Measurements from ENCODE around the gene CLTCL1.
A peak's percentile ranks its signal among the peaks of the same experiment; 100 is the strongest.
"Not testable (repeated sequence)": the region's sequence is repeated elsewhere in the genome, so short reads cannot be mapped to it uniquely, and the experiment has no call there.

CLTCL1 gene

GRCh38 chr22:19218541-19219233, 72.8 kb downstream of the CLTCL1 start:
- no peak for DNase-seq (ENCODE audit: low spot score)

DNA sequence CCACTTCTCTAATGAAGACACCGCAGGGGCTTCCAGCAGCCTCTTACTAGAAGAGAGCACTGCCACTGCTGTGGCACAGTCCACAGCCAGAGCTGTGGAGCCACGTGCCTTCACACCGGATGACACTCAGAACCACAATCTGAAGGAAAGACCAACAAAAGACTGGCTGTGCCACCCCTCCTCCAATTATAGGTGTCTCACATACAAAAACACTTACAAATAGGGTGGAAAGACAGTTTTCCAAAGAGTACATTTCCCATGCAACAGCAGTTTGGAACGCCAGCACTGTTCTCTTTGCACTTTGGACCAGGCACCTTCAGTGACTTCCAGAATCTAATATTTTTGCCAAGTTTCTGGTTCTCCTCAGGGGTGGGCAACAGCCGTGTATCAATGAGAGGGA, 74.9 kb downstream of the CLTCL1 start:
- no peak for DNase-seq (ENCODE audit: low spot score)

DNA sequence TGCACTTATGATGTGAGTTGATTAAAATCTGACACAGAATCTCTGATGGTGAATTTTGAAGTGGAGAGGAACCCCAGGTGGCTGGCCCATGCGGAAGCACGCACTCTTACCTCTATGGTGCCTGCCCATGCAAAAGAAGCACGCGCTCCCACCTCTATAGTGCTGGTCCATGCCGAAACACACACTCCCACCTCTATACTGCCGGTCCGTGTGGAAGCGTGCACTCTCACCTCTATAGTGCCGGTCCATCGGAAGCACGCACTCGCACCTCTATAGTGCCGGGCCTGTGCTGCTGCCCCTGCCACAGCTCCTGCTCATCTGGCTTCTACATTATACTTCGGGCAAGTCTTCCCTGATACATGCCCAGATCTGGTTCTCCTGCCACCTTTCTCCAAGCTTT, 76.2 kb downstream of the CLTCL1 start:
- DNase-seq (ENCODE audit: low spot score), result no peak

GRCh38 chr22:19214078-19214473, 77.4 kb downstream of the CLTCL1 start:
- DNase-seq (ENCODE audit: low spot score), result no peak

GRCh38 chr22:19213442-19214077, 78.0 kb downstream of the CLTCL1 start:
- no peak for DNase-seq (ENCODE audit: low spot score)

DNA sequence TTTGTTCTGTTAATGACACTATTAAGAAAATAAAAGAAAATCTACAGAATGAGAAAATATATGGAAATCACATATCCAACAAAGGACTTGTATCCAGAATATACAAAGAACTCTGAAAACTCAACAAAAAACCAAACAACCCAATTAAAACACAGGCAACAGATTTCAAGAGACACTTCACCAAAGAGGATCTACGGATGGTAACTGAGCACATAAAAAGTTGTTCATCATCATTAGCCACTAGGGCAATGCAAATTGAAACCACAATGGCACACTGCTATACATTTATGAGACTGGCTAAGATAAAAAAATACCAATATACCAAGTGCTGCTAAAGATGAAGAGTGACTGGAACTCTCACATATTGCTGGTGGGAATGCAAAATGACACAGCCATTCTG, 78.5 kb downstream of the CLTCL1 start:
- DNase-seq (ENCODE audit: low spot score), result no peak

DNA sequence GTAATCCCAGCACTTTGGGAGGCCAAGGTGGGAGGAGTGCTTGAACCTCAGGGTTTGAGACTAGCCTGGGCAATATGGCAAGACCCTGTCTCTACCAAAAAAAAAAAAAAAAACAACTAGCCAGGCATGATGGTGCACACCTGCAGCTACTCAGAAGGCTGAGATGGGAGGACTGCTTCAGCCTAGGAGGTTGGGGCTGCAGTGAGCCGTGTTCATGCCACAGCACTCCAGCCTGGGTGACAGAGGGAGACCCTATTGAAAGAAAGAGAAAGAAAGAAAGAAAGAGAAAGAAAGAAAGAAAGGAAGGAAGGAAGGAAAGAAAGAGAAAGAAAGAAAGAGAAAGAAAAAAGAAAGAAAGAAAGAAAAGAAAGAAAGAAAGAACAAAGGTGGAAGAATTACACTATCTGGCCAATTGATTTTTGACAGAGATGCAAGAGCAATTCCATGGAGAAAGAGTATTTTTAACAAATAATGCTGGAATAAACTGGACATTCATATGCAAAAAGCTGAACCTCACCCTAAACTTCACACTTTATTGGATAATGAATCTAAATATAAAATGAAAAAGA, 79.1 kb downstream of the CLTCL1 start:
- DNase-seq (ENCODE audit: low spot score), result no peak

- DNase-seq (ENCODE audit: low spot score), result no peak
Observed at GRCh38 chr22:19210188-19210587, 81.3 kb downstream of the CLTCL1 start.

DNA sequence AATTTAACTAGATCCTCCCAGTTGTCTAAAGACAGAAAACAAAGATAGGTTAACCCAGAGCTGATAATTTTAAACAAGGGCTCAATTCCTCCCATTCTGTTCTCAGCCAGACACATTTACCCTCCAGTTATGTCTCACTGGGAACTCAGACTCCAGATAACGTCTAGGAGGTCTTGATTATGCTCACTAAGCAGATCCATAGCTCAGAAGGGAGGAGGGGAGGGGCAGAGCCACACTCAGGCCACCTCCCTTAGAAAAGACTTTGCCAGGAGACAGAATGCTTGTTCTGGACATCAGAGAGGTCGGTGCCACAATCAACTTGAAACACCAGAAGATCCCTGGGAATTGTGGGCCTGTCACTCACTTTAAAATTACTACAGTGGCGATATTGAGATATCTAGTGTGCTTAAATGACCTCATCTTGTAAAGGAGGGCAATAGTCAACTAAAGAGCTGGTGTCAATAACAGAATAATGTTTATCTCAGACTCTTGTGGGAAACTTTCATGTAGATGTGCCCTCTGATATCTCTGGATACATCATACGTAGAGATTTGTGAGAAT, 83.2 kb downstream of the CLTCL1 start:
- no peak for DNase-seq (ENCODE audit: low spot score)

- DNase-seq (ENCODE audit: low spot score), result no peak
Observed at GRCh38 chr22:19207884-19208283, 83.6 kb downstream of the CLTCL1 start.

DNA sequence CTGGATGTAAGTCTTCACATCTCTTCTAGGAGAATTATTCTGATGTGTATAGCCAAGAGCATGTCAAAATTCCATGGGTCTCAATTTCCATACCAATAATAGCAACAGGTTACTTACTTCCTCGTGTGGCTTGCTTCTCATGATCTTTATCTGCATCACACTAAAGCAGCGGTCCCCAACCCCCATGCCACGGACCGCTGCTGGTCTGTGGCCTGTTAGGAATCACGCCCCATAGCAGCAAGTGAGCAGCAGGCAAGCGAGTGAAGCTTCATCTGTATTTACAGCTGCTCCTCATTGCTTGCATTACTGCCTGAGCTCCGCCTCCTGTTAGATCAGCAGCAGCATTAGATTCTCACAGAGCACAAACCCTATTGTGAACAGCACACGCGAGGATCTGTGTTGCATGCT, 84.1 kb downstream of the CLTCL1 start:
- no peak for DNase-seq (ENCODE audit: low spot score)

DNA sequence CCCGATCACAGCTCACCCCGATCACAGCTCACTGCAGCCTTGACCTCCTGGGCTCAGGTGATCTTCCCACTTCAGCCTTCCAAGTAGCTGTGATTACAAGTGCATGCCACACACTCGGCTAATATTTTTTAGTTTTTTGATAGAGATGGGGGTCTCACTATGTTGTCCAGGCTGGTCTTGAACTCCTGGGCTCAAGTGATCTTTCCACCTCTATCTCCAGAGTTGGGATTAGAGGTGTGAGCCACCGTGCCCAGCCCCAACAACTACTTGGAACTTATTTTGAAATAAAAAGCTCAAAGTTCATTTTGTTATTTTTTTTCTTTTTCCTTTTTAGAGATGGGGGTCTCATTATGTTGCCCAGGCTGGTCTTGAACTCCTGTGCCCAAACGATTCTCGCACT, 85.2 kb downstream of the CLTCL1 start:
- no peak for DNase-seq (ENCODE audit: low spot score)

GRCh38 chr22:19204640-19205039, 86.9 kb downstream of the CLTCL1 start:
- DNase-seq (ENCODE audit: low spot score), result no peak

- no peak for DNase-seq (ENCODE audit: low spot score)
Observed at GRCh38 chr22:19203834-19204233, 87.7 kb downstream of the CLTCL1 start.

DNA sequence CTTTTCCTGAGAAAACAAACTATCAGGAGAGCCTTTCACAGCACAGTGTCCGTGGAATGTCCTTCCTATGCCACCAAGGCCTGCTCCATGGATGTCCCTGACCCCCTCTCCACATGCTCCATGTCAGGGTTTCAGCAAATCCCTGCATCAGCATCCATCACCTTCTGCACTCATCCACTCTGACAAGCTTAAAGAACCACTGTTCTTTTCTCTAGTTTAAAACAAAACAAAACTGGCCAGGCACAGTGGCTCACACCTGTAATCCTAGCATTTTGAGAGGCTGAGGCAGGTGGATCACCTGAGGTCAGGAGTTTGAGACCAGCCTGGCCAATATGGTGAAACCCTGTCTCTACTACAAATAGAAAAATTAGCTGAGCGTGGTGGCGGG, 88.7 kb downstream of the CLTCL1 start:
- DNase-seq (ENCODE audit: low spot score), result not testable (repeated sequence)

DNA sequence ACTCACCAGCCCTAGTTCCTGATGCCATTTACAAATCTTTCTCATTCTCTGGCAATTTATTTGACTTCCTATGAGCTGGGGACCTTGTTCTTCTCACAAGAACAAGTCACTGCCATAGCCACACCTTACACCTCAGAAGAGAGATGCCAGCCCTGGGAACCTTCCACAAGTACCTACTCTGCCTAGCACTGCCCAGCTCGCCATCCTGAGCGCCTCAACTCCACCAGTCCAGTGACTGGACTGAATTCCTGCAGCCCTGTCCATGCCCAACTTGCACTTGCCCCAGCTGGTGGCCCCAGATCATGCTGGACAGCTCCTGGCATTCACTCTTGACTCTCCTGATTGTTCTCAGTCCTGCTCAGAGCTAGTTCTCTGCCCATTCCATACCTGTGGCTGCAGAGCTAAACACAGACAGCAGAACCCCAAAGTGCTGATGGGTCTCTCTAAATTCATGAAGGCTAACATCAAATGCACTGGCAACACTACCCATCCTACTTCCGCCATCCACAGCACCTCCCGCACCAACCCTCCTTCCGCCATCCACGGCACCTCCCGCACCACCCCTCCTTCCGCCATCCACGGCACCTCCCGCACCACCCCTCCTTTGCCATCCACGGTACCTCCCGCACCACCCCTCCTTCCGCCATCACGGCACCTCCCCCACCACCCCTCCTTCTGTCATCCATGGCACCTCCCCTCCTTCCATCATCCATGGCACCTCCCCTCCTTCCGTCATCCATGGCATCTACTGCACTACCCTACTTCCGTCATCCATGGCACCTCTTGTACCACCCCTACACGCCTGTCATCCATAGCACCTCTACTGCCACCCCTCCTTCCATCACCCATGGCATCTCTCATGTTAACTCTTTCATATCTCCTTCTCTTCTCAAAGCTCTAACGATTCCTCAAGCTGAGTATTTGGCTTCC, 89.4 kb downstream of the CLTCL1 start:
- DNase-seq (ENCODE audit: low spot score), result peak; percentile 50

- DNase-seq (ENCODE audit: low spot score), result no peak
Observed at GRCh38 chr22:19201130-19201868, 90.2 kb downstream of the CLTCL1 start.

GRCh38 chr22:19199479-19199878, 92.0 kb downstream of the CLTCL1 start:
- DNase-seq (ENCODE audit: low spot score), result no peak

DNA sequence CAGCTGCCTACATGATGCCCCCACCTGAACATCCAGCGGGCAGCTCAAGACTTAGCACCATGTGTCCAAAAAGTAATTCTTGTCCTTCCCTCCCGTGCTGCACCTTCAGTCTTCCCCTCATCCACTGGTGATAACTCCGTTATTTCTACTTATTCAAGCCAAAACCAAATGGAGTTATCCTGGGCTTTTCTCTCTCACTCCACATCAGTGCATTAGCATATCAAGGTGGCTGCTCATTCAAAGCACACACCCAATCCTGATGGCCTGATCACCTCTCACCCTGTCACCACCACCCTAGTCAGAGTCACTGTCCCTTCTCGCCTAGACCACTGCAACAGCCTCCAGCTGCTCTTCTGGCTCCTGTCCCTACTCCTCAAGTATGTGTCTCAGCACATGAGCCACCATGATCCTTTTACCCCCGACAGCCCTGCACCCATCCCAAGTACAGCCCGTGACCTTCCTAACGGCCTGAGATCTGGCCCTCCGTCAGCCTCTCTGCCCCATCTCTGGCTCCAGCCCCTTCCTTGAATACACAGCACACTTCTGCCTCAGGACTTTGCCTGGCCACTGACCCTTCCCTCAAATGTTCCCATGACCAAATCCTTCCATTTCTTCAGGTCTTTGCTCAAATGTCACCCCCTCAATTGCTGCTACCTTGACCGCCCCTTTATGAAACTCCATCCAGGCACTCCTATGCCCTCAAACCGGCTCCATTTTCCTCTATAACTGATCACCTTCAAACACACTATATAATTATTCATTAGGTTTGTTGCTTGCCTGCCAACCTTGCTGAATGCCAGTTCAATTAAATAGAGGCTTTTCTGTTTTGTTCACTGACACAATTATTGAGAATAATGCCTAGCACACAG, 93.3 kb downstream of the CLTCL1 start:
- DNase-seq (ENCODE audit: low spot score), result no peak

GRCh38 chr22:19196841-19197612, 94.5 kb downstream of the CLTCL1 start:
- DNase-seq (ENCODE audit: low spot score), result no peak

Data from COLO829 (cell line).